ENCODE results near the gene SLC25A28.
A peak's percentile ranks its signal among the peaks of the same experiment; 100 is the strongest.

Gene SLC25A28, protein sequence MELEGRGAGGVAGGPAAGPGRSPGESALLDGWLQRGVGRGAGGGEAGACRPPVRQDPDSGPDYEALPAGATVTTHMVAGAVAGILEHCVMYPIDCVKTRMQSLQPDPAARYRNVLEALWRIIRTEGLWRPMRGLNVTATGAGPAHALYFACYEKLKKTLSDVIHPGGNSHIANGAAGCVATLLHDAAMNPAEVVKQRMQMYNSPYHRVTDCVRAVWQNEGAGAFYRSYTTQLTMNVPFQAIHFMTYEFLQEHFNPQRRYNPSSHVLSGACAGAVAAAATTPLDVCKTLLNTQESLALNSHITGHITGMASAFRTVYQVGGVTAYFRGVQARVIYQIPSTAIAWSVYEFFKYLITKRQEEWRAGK

DNA sequence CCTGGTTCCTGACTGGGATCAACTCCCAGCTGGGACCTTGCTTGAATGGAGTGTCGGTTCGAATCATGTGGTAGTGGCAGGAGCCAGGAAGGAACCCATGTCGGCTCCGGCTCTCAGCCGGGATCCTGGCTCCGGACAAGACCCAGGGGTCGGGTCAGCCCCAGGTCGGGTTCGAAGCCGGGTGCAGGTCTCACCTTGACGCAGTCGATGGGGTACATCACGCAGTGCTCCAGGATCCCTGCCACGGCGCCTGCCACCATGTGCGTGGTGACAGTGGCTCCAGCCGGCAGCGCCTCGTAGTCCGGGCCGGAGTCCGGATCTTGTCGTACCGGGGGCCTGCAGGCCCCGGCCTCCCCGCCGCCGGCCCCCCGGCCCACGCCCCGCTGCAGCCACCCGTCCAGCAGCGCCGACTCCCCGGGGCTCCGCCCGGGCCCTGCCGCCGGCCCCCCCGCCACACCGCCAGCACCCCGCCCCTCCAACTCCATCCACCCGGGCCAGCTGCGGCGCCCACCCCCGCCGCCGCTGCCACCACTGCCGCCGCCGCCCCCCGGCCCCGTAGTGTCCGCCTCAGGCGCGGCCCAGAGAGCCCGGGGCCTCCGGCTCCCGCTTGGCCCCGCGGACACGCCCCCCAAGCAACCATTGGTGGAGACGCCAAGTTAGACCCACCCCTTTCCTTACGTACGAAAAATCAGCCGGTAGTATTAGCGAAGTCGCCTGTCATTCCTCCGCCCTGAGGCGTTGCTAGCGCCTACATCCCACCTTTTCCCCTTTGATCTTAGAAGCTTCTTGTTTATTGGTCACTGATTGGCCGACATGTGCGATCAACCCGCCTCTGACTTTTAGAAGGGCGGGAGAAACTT lies at the start of gene SLC25A28:
SLC25A28 (minus strand) TSS at position 589 of the 860 bp plus-strand sequence; CDS start at position 485, 104 bp downstream.
- TF ChIP-seq JUND (IDR thresholded peaks at IDR 0.05; ENCODE audit: low read depth), result no peak
- in situ Hi-C loops (cut with HindIII; ENCODE audit: low pct_unique_long_range_greater_than_20kb, low sequenced_read_pairs), result no loop called here
- DNase-seq (ENCODE audit: low read depth in 1 of 2, low spot score in 1 of 2), result peak; percentile 99 to 100

DNA sequence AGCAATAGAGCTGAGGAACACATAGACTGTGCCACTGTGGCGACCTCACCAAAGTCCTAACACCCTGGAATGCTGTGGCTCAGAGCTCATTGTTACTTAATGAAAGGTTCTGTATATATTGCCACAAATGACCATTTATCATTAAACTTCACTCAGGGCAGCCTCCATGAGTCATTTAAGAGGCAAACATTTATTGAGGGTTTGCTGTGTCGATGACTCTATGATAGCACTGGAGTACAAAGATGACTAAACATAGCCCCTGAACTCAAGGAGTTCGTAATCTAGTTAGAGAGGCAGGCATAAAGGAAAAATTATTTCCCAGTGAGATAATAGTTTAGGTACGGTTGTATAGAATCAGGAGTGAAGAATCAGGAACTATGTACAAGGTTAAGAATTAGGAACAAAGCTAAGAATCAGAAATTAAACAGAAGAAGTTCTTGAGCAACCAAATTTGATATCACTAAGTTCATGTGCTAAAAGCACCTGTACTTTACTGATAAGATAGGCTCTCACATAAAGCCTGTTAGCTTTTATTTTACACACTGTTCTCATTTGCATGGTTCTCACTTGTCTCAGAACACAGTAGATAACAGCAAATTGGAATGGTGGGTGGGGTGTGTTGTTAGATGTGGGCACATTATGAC lies 47.0 kb upstream of the SLC25A28 start:
- DNase-seq (ENCODE audit: low read depth in 1 of 2, low spot score in 1 of 2), result no peak
- in situ Hi-C loops (cut with HindIII; ENCODE audit: low pct_unique_long_range_greater_than_20kb, low sequenced_read_pairs), result no loop called here
- TF ChIP-seq JUND (IDR thresholded peaks at IDR 0.05; ENCODE audit: low read depth), result no peak

DNA sequence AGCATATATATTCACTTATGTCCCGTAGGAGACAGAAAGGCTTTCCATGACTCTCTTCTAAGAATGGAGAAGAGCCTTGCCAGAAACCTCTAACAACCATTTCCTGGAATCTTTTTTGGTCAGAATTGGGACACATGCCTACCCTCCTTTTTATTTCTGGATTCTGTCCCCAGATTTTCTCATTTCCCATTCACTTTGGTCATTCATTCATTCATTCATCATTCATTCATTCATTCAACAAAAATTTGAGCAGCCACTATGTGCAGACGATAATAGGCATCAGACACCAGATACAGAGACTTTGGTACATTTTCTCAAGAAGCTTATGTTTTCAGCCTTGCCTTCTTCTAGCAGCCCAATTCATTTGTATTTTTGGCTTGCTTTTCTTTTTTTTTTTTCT lies 45.1 kb upstream of the SLC25A28 start:
- TF ChIP-seq JUND (IDR thresholded peaks at IDR 0.05; ENCODE audit: low read depth), result no peak

DNA sequence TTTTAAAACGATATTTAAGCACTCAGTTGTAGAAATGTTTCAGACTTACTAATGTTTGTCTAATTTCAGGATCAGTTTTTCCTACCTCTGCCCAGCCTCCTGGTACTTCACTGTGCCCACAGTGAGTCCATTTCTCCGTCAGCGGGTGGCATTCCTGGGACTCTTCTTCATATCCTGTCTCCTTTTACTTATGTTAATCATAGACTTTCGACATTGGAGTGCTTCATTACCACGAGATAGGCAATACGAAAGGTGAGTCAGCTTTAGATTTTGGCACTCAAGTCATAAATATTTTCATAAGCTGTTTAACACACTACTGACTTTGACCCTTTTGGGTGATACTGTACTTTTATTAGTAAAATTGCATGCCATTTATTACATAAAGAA lies 41.1 kb upstream of the SLC25A28 start:
- in situ Hi-C loops (cut with HindIII; ENCODE audit: low pct_unique_long_range_greater_than_20kb, low sequenced_read_pairs), result no loop called here
- TF ChIP-seq JUND (IDR thresholded peaks at IDR 0.05; ENCODE audit: low read depth), result no peak
- DNase-seq (ENCODE audit: low read depth in 1 of 2, low spot score in 1 of 2), result no peak

More for the DNA sequence above, 45.1 kb upstream of the SLC25A28 start:
- DNase-seq (ENCODE audit: low read depth in 1 of 2, low spot score in 1 of 2), result no peak
- in situ Hi-C loops (cut with HindIII; ENCODE audit: low pct_unique_long_range_greater_than_20kb, low sequenced_read_pairs), result no loop called here

DNA sequence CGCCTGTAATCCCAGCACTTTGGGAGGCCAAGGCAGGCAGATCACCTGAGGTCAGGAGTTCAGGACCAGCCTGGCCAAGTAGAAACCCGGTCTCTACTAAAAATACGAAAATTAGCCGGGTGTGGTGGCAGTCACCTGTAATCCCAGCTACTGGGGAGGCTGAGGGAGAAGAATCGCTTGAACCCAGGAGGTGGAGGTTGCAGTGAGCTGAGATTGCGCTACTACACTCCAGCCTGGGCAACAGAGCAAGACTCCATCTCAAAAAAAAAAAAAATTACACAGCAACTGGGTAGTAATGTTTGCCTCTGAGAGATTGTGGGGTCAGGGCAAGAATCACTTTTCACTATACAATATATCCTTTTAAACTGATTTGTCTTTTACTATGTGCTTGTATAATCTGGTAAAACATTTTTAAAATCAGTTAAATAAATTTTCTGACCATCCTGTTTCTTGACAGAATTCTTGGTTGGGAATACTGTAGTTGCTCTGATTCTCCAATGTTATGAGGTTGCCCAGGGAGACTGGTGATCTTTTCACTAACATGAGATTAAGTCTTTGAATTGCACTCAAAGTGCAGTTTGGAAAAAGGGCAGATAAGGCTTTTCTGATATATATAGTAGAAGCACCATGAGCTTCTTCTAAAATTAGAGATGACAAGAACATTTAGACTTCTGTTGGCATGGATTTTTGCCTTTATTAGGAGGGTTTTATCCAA lies 40.6 kb upstream of the SLC25A28 start:
- no peak for DNase-seq (ENCODE audit: low read depth in 1 of 2, low spot score in 1 of 2)
- in situ Hi-C loops (cut with HindIII; ENCODE audit: low pct_unique_long_range_greater_than_20kb, low sequenced_read_pairs), result no loop called here
- TF ChIP-seq JUND (IDR thresholded peaks at IDR 0.05; ENCODE audit: low read depth), result no peak

DNA sequence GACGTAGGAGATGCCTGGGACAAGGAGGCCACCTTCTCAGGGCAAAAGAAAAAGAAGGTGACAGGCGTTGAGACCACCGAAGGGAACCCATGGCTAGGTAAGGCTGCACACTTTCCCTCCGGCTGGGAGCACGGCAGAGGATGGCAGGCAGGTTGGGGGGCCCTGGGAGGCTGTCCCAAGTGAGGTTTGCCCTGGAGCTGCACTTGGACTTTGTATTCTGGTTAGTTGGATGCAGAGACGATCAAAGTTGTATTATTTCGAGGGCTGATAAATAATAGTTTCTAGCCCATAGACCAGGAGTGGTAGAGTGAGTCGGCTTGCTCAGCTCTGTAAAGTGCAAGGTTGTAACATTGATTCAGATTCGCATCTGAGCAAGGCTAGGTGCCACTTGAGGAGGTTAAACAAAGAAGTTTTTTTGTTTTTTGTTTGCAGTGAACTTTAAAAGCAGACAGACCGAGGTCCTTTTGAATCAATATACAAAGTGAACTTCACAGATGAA lies 39.7 kb upstream of the SLC25A28 start:
- in situ Hi-C loops (cut with HindIII; ENCODE audit: low pct_unique_long_range_greater_than_20kb, low sequenced_read_pairs), result no loop called here
- no peak for DNase-seq (ENCODE audit: low read depth in 1 of 2, low spot score in 1 of 2)

DNA sequence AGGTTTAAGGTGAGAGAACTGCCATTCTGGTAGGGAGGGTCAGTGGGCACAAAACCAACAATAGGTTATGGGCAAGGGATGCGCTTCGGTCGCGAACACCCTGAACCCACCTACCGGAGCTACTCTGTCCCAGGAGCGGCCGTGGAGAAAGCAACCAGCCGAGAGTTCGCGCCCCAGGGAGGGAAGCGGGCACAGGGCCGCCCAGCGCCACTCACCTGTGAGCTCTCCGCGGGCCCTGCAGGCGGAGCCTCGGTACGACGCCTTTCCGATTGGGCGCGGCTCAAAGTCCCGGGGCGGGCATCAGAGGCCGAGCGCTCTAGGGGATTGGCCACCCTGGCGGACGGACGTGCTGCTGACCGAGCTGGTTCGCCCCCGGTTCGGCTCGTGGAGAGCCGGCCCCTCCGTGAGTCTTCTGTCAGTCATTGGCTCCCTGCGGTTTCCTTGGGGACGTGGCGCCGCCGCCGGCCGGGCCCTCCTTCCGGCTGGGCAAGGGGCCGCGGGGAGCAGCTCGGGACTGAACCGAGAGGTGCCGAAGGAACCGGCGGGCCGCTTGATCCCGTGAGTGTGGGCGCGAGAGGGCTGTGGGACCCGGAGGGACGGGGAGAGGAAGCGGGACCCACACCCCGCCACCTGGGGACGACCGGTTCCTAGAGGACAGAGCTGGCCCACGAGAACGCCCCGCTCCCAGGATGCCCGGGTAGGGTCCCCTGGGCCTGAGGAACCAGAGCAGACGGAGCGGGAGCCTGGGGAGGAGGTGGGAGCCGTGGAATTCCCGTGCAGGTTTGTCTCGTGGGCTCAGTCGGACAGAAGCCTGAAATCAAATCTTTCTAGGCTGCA lies 39.0 kb upstream of the SLC25A28 start, which contains the start of gene ENTPD7:
ENTPD7 (plus strand) TSS at position 479 of the 837 bp plus-strand sequence. CDS start 448 bp downstream, outside the sequence.
- no peak for TF ChIP-seq JUND (IDR thresholded peaks at IDR 0.05; ENCODE audit: low read depth)
- DNase-seq (ENCODE audit: low read depth in 1 of 2, low spot score in 1 of 2), result peak; percentile 98 to 100
- in situ Hi-C loops (cut with HindIII; ENCODE audit: low pct_unique_long_range_greater_than_20kb, low sequenced_read_pairs), result no loop called here

More for the DNA sequence above, 39.7 kb upstream of the SLC25A28 start:
- no peak for TF ChIP-seq JUND (IDR thresholded peaks at IDR 0.05; ENCODE audit: low read depth)

DNA sequence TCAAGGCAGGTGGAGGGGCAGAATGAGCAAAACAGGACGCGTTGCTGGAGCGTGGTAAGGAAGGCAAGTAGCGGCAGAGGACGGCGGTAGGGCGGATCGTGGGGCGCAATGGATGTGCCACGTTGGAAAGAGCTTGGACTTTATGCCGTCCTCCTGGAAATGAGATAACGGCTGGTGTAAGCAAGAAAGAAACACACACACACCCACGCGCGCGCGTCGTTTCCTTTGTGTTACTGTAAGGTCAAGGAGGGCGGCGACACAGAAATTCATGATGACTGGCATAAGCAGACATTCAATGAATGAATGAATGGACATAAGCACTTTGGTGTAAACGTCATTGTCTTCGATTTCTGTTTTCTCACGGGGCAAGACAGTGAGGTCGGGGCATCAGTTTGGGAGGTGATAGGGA lies 38.4 kb upstream of the SLC25A28 start:
- DNase-seq (ENCODE audit: low read depth in 1 of 2, low spot score in 1 of 2), result peak in 1 of 2 experiments; percentile 35
- in situ Hi-C loops (cut with HindIII; ENCODE audit: low pct_unique_long_range_greater_than_20kb, low sequenced_read_pairs), result no loop called here

DNA sequence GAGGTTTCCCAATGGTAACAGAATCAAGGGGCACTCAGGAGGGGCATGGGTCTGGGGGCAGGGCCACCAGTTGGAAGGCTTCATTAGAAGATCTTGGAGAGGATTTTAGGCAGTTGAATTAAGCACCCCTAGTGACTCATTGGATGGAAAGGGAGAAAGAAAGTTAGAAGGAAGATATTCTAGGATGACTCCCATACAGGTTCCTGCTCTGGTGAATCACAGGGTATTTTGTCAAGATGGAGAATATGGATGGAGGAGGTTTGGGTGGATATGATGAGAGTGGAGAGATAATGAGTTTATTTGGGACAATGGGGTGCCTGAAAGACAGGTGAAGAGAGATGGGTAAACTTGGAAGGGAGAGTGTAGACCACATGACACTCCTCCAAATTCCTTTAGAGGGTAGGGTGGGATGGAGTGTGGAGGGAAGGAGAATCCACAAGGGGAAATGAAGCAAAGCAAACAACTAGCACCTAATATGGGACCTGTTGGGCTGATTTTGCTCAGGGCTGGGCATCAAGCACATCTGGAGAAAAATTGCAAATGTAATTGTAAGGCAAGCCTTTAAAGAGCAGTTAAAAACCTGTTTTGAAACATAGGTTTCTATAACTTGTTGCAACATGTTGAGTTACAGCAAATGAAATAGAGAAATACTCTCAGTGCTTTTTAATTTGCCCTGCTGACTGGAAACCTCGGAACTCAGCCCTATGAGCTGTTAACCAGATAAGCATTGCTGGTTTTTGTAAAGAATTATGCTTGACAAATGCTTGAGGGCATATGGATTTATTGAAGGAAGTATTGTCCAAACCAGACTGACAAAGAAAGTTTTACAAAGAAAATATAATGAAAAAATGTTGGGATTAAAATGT lies 36.2 kb upstream of the SLC25A28 start:
- DNase-seq (ENCODE audit: low read depth in 1 of 2, low spot score in 1 of 2), result no peak
- in situ Hi-C loops (cut with HindIII; ENCODE audit: low pct_unique_long_range_greater_than_20kb, low sequenced_read_pairs), result no loop called here
- TF ChIP-seq JUND (IDR thresholded peaks at IDR 0.05; ENCODE audit: low read depth), result no peak

More for the DNA sequence above, 38.4 kb upstream of the SLC25A28 start:
- no peak for TF ChIP-seq JUND (IDR thresholded peaks at IDR 0.05; ENCODE audit: low read depth)
